IPS DF 4.7 (cell line): Measurements from ENCODE around the gene GPR162.
"Not testable (repeated sequence)": the region's sequence is repeated elsewhere in the genome, so short reads cannot be mapped to it uniquely, and the experiment has no call there.

Experiments
- DNase-seq: peaks from one replicate; pipeline ENCODE4 v3.0.0-alpha.2; 2013; ENCODE audit warnings: low spot score; ENCODE audit errors: extremely low read depth

GPR162 gene

GRCh38 chr12:6853626-6854025 is 32.0 kb downstream of the GPR162 start:
- no peak for DNase-seq

GRCh38 chr12:6854036-6854435 is 32.4 kb downstream of the GPR162 start:
- no peak for DNase-seq

GRCh38 chr12:6855322-6855721 is 33.7 kb downstream of the GPR162 start:
- no peak for DNase-seq

- DNase-seq, result no peak
These were observed 37.2 kb downstream of the GPR162 start for GRCh38 chr12:6858799-6859198.

DNA sequence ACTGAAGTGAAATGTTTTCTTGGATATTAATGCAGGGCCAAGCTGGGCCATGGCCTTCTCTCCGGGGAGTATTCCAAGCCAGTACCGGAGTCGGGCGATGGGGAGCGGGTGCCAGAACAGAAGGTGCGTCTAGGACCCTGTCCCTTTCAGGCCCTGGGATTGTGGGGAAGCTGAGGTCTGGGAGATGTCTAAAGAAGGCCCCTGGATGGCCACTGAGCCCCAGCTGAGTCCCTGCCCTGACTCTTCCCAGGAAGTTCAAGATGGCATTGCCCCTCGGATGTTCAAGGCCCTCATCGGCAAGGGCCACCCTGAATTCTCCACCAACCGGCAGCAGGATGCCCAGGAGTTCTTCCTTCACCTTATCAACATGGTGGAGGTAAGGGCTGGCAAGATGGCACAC is 38.5 kb downstream of the GPR162 start:
- no peak for DNase-seq

DNA sequence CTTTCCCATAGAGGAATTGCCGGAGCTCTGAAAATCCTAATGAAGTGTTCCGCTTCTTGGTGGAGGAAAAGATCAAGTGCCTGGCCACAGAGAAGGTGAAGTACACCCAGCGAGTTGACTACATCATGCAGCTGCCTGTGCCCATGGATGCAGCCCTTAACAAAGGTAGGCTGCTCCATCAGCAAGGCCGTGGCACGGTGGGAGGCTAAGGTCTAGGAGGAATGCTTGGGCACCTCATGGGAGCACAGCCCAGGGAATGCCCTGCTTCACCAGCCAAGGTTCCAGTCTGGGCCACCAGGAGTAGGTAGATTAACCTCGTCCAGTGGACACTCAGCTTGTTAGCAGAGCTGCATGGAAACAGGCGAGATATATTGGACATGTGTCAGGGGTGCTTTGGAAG is 39.3 kb downstream of the GPR162 start:
- DNase-seq, result no peak

- no peak for DNase-seq
These were observed 39.8 kb downstream of the GPR162 start for GRCh38 chr12:6861391-6861790.

DNA sequence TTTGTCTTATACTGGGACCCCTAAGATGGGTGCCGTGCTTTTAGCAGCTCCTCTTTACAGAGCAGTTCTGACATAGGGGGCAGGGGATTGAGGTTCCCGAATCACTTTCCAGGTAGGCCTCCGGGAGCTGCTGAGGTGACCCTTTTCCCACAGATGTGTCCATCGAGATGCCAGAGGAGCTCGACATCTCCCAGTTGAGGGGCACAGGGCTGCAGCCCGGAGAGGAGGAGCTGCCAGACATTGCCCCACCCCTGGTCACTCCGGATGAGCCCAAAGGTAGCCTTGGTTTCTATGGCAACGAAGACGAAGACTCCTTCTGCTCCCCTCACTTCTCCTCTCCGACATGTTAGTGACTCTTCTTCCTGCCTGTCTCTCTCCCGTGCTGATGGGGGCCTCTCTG is 41.4 kb downstream of the GPR162 start:
- no peak for DNase-seq

DNA sequence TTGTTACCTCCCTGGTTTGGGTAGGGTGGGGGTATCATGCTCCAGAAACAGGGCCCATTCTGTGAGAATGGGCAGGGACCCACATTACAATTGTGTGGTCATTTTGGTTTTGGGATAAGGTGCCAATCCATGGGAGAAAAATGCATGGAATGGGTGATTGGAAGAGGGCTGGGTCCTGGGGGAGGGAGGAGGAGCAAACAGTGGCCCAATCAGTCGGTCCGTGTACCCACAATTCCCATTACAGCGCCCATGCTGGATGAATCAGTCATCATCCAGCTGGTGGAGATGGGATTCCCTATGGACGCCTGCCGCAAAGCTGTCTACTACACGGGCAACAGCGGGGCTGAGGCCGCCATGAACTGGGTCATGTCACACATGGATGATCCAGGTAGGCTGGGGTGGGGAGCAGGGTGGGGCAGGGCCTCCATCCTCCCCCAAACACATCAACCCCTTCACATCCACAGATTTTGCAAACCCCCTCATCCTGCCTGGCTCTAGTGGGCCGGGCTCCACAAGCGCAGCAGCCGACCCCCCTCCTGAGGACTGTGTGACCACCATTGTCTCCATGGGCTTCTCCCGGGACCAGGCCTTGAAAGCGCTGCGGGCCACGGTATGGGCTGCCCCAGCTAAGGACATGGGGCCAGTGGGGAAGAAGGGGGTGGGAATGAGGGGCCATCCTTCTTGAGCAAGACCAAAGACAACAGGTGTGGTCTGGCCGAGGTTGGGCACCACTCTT is 42.1 kb downstream of the GPR162 start:
- no peak for DNase-seq

GRCh38 chr12:6865307-6865706 is 43.7 kb downstream of the GPR162 start:
- not testable (repeated sequence) for DNase-seq

DNA sequence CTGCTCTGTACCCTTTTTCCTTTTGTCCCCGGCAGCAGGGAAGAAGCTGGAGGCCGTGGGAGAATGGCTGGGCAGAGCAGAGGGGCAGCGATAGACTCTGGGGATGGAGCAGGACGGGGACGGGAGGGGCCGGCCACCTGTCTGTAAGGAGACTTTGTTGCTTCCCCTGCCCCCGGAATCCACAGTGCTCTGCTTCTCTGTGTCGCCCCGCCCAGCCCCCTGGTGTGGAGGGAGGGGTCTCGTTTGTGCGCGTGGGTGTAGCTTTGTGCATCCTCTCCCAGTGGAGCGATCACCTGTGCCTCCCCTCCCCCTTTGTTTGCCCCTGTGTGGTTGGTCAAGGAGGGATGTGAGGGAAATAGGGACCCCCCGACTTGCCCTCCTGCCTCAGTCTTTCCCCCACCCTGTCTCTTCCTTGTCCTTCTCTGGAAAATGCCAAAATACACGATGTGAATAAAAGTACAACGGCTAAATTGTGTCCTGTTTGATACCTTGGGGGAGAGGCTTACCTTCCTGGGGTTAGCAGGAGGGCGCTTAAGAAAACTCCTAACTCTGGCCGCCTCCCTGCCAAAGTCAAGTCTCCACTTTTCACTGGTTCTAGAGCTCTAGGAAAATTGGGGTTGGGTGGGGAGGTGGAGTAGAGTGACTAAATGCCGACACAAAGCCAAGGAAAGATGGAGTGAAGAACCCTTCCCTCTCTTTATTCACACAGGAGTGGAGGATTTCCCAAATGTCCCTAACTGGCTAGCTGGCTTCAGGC is 44.7 kb downstream of the GPR162 start:
- no peak for DNase-seq

DNA sequence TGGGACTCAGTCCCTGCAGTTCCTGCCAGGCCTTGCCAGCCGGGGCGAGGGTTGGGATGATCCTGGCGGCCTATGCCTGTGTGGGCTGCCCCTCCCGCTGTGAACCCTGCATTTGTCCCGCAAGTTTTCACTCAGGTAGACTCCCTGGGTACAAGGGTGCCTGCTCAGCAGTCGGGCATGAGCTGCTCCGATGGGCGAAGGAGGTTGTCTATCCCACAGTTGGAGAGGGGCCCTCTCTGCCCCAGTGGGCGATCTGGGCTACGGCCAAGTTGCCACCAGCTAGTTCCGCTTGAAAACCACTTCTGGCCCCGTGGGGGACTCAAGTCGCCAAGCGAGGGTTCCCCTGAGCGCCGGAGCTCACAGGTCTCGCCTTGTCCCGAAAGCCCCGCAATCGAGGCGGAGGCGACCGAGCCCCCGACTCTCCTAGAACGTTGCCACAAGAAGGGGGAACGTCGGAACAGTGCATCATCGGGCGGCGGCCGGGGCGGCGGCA is 45.3 kb downstream of the GPR162 start:
- no peak for DNase-seq

- DNase-seq, result no peak
These were observed 46.0 kb downstream of the GPR162 start, which contains the start of gene TPI1 for GRCh38 chr12:6867413-6868210. TPI1 (plus strand) TSS chr12:6867531; CDS start chr12:6867567, 36 bp downstream.

- no peak for DNase-seq
These were observed 46.8 kb downstream of the GPR162 start for GRCh38 chr12:6868211-6869048.

DNA sequence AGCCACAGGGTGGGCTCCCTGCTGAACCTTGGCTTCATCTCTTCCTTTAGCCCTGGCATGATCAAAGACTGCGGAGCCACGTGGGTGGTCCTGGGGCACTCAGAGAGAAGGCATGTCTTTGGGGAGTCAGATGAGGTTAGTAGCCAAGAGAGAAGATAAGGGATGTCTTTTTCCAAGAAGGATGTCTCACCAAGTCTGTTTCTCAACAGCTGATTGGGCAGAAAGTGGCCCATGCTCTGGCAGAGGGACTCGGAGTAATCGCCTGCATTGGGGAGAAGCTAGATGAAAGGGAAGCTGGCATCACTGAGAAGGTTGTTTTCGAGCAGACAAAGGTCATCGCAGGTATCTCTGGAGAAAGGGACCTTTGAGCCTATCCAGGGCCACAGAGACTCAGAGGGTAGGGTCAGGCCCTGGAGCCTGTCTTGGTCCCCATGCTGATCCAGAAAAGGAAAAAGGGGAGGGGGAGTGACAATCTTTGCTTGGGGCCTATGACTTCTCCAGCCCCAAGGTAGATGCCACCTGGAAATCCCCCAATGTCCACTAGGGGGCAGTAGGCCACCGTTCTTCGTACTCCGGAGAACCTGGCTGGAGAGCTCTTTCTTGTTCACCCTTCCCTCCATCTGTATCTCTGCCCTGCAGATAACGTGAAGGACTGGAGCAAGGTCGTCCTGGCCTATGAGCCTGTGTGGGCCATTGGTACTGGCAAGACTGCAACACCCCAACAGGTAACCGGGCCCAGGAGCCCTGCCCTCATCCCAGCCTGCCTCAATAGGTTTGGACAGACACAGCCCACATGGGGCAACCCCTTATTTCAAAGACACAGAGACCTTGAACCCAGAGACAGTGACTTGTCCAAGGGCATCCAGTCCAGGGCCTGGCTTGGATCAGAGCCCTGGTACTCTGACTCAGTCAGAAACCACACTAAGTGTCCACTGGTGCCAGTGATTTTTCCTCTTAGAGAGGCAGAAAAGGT is 47.7 kb downstream of the GPR162 start:
- no peak for DNase-seq

GRCh38 chr12:6870304-6870703 is 48.7 kb downstream of the GPR162 start:
- not testable (repeated sequence) for DNase-seq

GRCh38 chr12:6871052-6871957 is 49.7 kb downstream of the GPR162 start:
- no peak for DNase-seq
